IPS DF 19.7 (cell line): ENCODE results near the gene TSLP.

Experiments
- DNase-seq: peaks from one replicate; pipeline ENCODE4 v3.0.0-alpha.2; 2013; ENCODE audit warnings: low read depth, low spot score

Gene TSLP

DNA sequence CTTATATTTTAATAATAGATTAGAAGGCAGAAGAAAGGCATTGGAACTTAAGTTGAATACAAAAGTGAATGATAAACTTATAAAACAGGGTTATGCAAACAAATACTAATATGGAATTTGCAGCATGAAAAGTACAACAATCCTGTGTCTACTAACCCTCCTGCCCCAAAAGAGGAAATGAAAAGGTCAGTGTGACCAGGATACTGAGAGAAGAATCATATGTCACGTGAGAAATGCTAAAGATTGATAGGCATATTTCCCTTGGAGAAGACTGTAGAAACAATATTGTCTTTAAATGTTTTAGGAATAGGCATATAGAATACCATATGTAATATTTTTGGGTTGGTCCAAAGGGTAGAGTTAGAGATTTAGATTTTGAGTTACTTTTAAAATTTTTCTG, 24.5 kb downstream of the TSLP start:
- no peak for DNase-seq

DNA sequence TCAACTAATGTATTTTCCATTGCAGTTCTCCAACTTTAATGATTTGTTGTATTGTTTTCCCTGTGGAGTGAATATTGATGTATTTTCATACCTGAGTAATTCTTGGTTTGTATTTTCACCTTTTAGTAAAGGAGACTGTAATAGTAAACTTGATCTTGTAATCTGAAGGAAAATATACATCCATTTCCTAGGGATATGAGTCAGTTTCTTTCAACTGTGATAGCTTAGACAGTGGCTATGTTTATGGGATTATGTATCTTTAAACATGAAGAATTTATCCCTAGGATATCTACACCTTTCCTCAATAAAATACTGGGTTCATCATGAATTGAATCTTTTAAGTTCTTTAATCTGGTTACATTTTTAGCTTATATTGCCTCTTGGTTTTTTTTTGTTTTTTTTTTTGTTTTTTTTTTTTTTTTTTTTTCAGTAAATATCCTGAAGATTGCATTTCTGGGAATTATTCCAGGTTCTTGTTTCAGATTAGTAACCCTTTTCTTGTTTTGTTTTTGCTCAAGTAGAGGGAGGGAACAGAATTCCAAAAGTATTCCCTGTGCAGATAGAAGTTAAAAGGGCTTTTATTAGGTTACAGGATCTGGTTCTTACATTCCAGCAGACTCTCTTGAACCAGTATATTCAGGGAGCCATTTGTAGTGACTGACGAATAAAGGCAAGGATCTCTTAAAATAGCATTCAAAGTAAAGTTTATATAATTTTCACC, 27.7 kb downstream of the TSLP start:
- DNase-seq = no peak

DNA sequence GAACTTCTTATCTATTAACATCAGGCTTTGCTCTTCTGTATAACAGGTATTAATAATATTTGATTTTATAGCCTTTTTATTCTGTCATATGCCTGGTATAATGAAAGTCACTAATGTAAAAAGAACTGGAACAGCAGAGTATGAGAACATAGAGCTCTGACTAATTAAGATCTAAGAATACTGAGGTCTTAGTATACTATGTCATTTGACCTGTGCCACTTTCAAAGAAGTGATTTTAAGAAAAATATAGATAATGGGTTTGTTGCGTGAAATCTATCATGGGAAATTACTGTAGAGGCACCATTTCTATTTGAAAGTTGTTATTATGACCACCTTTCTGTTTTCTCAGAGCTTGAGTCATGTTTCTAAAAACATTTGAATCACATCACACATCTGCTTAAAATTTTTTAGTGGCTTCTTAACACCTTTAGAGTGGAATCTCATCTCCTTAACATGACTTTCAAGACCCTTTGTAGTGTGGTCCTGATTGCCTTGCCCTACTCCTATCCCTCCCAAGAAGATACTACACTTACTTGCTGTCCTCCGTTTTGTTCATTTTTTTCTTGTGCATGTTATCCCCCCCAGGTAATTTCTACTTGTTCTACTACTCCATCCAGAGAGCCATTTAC, 34.9 kb downstream of the TSLP start:
- no peak for DNase-seq

DNA sequence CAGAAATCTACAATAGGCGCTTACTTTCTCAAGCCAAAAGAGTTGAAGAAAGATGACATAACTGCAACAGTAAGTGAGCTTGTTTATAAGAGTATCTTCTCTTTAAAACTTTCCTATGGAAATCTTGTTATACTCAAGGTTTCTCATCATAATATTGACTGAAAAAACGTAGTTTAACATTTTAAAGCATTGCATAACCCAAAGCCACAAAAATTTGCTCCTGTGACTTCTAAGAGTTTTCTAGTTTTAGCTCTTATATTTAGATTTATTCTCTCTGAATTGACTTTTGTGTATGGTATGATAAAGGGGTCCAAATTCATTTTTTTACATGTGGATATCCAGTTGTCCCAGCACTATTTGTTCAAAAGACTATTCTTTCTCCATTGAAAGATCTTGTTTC, 35.9 kb downstream of the TSLP start:
- no peak for DNase-seq

DNA sequence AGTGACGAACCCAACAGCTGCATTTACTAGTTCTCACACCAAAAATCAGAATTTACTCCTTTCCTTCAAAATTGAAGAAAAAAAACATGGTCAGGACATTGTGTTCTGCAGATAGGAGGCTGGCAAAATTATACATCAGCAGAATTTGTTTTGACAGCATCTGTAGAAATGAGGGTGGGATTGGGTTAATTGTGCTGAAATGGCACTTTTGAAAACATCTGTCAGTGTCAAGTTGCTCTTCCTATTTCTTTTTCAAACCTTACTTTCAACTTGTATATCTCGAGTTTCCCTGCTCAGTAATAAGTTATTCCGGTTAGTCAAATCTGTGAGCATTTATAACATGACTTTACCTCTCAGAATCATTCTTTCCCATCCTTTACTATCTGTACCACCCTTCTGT, 40.4 kb downstream of the TSLP start:
- no peak for DNase-seq

DNA sequence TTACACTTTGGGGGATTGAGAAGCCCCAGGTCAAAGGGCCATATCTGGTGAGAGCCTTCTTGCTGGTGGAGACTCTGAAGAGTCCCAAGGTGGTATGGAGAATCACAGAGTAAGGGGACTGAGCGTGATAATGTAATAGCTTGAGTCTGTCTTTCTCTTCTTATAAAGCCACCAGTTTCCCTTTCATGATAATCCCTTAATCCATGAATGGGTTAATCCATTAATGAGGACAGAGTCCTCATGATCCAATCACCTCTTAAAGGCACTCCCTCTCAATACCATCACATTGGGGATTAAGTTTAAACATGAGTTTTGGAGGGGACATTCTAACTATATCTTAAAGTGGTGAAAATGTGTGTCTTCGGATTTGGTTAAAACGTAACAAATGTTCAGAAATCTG, 42.2 kb downstream of the TSLP start:
- DNase-seq = no peak

DNA sequence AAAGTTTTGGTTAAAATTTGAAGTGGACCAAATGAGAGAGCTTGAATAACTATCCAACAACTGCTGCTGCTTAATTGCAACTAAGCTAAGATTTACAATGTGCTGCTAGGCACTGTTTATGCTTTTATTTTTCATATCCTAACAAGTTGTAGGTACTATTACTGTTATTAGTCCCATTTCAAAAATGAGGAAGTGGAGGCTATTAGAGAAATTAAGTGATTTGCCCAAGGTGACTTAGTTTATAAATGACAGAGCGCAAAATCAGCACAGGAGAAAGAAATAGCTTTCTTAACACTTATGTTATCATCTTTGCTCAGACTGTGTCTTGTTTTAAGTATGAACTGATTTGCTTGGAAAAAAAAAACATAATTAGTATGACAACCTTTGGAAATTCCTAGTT, 43.7 kb downstream of the TSLP start:
- no peak for DNase-seq

DNA sequence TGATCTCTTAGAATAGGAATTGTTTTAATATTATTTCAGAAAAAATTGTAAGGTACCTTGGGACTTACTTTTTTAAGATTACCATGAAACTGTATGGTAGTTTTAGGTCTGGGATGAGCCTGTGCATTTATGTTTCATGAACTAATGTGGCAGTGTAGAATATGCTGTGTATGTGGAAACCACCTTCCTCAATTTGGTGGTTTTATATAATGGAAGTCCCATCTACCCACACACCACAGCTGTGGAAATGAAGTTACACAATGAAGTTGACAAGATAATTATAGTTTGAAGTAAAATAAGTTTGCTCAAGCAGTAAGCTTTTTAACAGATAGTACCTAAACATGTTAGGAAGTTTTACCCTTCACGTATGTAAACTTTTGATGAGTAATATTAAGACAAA, 45.0 kb downstream of the TSLP start:
- no peak for DNase-seq

DNA sequence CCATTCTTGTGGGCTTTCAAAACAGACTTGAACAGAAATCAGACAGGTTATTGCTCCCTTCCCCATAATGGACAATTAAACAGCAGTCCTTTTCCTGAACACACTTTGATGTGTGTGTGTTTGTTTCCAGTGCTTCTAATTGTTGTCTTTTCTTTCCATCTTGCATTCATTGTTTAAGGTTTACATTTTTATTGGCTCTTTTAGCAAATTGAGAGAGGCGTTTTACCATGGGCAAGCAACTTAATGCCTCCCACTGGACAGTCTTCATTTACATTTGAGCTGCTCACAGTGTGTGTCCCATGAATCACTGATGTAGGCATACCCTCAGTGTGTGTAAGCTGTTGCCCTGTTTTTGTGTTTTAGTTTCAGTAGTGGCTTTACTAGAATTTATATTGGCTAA, 45.6 kb downstream of the TSLP start:
- DNase-seq = no peak

DNA sequence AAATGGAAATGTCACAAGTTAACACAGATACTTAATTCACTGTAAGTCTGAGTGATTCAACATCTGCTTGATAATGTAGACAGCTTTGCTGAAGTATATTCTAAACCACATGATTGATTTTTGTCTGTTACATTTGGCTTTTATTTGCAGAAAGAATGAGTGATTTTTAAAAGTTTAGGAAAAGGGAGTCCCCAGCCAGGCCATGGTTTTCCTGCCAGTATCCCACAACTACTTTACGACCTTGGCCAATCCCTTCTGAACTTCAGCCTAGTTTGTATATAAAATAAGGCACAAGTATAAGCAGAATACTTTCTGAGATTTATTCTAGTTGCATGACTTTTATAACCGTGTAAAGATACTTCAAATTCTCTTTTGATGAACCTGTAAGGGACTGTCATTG, 47.7 kb downstream of the TSLP start:
- DNase-seq = no peak

DNA sequence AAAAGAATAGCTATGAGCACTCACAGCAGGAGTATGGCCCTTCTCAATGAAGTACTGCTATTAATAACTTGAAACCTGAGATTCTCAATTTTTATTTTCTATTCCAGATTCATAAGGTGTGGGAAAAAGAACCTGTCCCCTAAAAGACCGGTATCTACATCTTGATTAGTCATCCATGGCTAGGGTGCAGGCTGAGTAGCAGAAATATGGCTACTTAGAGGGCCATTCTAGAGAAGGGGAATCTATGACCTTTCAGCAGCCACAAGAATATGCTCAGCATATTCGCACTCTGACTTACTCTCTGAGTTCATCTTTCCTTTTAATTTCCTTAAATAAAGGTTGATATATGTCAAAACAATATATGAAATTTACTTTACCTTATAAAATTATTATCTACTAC, 48.3 kb downstream of the TSLP start:
- DNase-seq = no peak

DNA sequence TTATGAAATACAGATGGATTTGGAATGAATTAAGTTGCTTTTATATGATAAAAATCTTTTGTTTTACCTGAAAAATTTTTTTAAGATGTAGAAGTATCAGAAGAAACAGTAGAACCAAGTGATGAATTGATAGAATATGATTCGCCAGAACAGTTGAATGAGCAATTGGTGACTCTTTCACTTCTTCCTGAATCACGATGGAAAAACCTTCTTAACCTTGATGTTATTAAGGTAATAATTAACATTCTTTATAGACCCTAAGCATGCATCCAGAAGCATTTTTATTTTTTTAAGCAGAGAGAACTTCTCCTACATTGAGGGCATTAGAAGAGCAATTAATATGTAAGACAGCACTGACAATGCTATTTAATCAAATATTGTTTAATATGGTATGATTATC, 49.4 kb downstream of the TSLP start:
- no peak for DNase-seq

DNA sequence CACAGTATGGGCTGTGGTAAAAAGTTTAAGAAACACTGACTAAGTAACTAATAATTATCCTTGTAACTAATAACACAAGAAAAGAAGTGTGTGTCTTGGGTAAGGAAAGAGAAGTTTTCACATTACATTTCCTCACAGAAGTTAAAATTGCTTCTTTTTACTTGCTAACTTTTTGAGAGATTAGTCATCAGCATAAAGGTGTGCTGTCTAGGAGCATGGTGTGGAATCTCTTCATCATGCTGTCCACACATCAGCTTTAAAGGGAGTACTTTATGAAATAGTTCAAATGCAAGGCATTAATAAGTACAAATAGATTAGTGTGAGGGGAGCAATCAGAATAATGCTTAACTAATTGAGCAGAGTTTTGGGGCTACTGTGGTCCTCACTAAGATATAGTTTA, 50.4 kb downstream of the TSLP start:
- DNase-seq = no peak

DNA sequence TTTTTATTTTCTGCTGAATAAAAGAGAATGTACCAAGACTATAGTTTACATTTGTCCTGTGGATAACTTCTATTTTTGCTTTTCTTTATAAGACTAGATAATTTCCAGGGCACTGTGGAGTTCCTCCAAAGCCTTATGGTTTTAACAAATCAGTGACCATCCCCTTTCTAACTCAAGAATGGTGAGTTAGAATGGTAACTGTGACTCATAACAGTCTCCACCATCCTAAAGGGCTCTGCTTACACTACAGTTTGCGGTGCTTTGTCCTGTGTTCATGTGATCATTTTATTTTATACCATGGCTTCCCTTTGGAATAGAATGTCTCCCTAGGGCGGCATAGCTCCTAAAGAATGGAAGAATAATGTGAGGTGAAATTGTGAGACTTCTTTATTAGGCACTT, 50.9 kb downstream of the TSLP start:
- DNase-seq = no peak

DNA sequence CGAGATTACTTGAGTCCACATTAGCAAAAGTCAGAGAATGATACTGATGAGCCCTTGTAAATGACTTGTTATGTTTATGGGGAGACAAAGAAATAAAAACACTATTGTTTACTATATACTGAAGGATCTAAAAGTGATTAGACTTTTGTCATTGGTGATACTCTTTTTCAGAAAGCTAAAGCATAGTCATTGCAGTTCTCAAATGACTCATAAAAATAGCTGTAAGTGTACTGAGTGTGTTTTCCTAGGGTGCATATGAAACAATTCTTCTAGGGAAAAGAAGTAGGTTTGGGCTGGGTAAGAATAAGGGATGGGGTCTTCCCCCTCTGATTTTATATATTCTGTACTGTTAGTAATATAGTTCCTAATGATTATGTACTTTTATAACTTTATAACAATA, 53.3 kb downstream of the TSLP start:
- no peak for DNase-seq

DNA sequence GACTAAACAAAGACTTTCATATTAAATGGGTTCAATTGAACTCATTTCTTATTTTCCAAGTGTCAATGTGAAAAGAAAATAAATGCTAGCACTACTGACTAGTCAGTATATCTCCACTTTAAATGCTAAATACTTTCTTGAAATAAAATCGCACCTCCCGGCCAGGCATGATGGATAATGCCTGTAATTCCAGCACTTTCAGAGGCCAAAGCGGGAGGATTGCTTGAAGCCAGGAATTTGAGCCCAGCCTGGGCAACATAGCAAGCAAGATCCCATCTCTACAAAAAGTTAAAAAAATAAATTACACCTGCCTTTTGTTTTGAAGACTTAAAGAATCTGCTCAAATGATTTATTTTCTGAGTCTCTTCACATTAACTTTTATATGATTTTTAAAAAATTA, 55.4 kb downstream of the TSLP start:
- no peak for DNase-seq
